Esophagus muscularis mucosa (tissue), 4 donors: ENCODE results near the gene LRFN3. TPM values are rescaled to one million over a fixed set of nuclear protein-coding genes. Genes with fewer than 3 reads are reported as not detected.
"Not testable (repeated sequence)": the region's sequence is repeated elsewhere in the genome, so short reads cannot be mapped to it uniquely, and the experiment has no call there.

Source experiments
- DNase-seq: peaks from one replicate; pipeline ENCODE4 v3.0.0-alpha.2; 2017; ENCODE audit errors: extremely low spot score
- H3K27ac ChIP-seq, 4 donors: fragments of 200-600 bp; sonication (generic); replicated peaks in 1 of 4; 1 replicate in 3 of 4; 2 replicates in 1 of 4; pipeline ENCODE4 v1.5.1; 2016 to 2019; ENCODE audit warnings: mild to moderate bottlenecking in 1 of 4
- H3K27me3 ChIP-seq, 4 donors: fragments of 200-600 bp; sonication (generic); one replicate each; pipeline versions ENCODE4 v1.5.1 to v1.6.0; 2016 to 2019
- H3K36me3 ChIP-seq, 4 donors: fragments of 200-600 bp; sonication (generic); one replicate each; pipeline ENCODE4 v1.5.1; 2016 to 2019
- H3K4me1 ChIP-seq, 4 donors: fragments of 200-600 bp; sonication (generic); one replicate each; pipeline ENCODE4 v1.5.1; 2016 to 2019
- H3K4me3 ChIP-seq, 4 donors: fragments of 200-600 bp; sonication (generic); 1 replicate in 2 of 4; 2 replicates in 2 of 4; pipeline ENCODE4 v1.5.1; 2016 to 2019; ENCODE audit warnings: mild to moderate bottlenecking in 4 of 4, moderate library complexity in 1 of 4
- H3K9me3 ChIP-seq, 4 donors: fragments of 200-600 bp; sonication (generic); 1 replicate in 3 of 4; 2 replicates in 1 of 4; pipeline ENCODE4 v1.5.1; 2016 to 2019
- EP300 ChIP-seq: sonication (generic); formaldehyde crosslinking; IDR thresholded peaks from one replicate; pipeline ENCODE4 v1.6.1; 2017; ENCODE audit warnings: antibody characterized with exemption
- POLR2A ChIP-seq: fragments of 450-650 bp; IDR thresholded peaks from one replicate; pipeline ENCODE4 v1.6.1; 2017; ENCODE audit warnings: antibody characterized with exemption, moderate library complexity, mild to moderate bottlenecking, low read depth
- POLR2AphosphoS5 ChIP-seq, 2 donors: sonication (generic); formaldehyde crosslinking; IDR thresholded peaks; one replicate each; pipeline ENCODE4 v1.6.1; 2017; ENCODE audit warnings: antibody characterized with exemption in 2 of 2
- WGBS: methylation state at CpG from one replicate; pipeline ENCODE4 v1.1.5; 2018; 5-methylcytosine and 5-hydroxymethylcytosine counted together
- intact Hi-C: fragments of 100-400 bp; cut with DNase I; formaldehyde crosslinking; loops from one replicate; pipeline ENCODE4 v1.15.1; 2023
- total RNA-seq, 4 donors: library from RNA; depleted of rRNA; stranded (reverse); fragments of >200 nt; gene quantifications; one replicate each; pipeline versions ENCODE4 v1.1.0 to v1.2.1, GENCODE V29; 2016
- TF ChIP-seq, protein P1 (sequence below), 3 experiments: fragments of 200-600 bp in 2 of 3; fragments of 450-650 bp in 1 of 3; sonication (generic) in 2 of 3; IDR thresholded peaks; one replicate each; pipeline ENCODE4 v1.5.1; 2017 to 2019; ENCODE audit warnings: antibody characterized with exemption in 3 of 3, mild to moderate bottlenecking in 2 of 3, moderate library complexity in 1 of 3

LRFN3 gene
- total RNA-seq, 4 donors from 2014 or later, result 7.5 to 22.6 (median 15.3) TPM

DNA sequence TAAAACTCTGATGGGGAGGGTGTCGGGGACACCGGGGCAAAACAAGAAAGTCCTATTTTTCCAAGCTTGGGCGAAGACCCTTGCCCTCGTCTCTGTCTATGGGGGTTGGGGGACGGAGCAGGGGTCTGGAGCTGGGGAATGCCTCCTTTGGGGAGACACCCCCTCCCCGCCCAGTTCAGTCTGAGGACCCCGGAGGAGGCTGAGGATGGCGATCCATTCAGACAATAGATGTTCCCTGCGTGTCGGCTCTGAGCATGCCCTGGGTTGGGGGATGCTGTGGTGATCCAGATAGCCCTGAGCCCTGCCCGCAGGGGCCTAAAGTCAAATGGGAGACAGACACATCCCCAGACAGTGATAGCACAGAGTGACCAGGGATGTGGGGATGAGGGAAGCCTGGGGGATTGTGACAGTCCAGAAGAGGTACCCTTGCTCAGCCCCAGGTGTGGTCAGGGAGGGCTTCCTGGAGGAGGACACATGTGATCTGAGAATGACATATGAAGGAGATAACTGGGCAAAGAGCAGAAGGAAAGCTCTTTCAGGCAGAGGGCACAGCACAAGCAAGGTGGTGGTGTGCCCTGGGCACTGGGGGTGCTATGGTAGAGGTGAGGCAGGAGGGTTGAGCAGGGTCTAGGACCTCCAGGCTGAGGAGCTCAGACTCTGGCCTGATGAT is 9.1 kb downstream of the LRFN3 start:
- no peak overlapping the region for H3K4me3 ChIP-seq
- peaks cover 13 to 46% (median 32%) of the 10 kb centered on the region in 4 donors for H3K36me3 ChIP-seq
- no peaks in the 10 kb centered on the region for H3K27me3 ChIP-seq
- peaks cover 0 to 7% (median 0%) of the 10 kb centered on the region in 4 donors for H3K4me1 ChIP-seq
- TF ChIP-seq POLR2AphosphoS5 (IDR thresholded peaks at IDR 0.05) (no peak), EP300 (no peak), POLR2A (no peak)
- TF ChIP-seq, protein P1, sequence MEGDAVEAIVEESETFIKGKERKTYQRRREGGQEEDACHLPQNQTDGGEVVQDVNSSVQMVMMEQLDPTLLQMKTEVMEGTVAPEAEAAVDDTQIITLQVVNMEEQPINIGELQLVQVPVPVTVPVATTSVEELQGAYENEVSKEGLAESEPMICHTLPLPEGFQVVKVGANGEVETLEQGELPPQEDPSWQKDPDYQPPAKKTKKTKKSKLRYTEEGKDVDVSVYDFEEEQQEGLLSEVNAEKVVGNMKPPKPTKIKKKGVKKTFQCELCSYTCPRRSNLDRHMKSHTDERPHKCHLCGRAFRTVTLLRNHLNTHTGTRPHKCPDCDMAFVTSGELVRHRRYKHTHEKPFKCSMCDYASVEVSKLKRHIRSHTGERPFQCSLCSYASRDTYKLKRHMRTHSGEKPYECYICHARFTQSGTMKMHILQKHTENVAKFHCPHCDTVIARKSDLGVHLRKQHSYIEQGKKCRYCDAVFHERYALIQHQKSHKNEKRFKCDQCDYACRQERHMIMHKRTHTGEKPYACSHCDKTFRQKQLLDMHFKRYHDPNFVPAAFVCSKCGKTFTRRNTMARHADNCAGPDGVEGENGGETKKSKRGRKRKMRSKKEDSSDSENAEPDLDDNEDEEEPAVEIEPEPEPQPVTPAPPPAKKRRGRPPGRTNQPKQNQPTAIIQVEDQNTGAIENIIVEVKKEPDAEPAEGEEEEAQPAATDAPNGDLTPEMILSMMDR (IDR thresholded peaks at IDR 0.05), result no peak
- intact Hi-C loops, result no loop called here
- H3K27ac ChIP-seq, result no peak overlapping the region
- DNase-seq, result no peak
- 88% methylated on average over 1 of the region's 11 CpGs for WGBS
- no peaks in the 10 kb centered on the region for H3K9me3 ChIP-seq

DNA sequence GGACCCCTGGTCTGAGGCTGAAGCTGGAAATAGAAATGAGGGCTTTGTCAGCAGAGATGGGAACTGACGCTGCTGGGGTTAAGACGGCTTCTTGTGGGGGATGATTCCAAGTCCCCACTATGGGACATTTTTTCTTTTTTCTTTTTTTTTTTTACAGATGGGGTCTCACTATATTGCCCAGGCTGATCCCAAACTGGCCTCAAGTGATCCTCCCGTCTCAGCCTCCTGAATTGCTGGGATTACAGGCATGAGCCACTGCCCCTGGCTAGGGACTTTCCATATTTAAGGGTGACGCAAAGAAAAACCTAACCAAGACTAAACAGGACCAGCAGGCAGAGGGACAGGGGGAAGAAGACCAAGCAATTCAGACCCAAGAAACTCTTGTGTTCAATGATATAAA is 10.0 kb downstream of the LRFN3 start:
- Histone ChIP-seq H3K27ac (no peak overlapping the region), H3K27me3 (no peaks in the 10 kb centered on the region), H3K9me3 (no peaks in the 10 kb centered on the region), H3K4me1 (peaks cover 0 to 7% (median 0%) of the 10 kb centered on the region in 4 donors), H3K36me3 (peaks cover 8 to 37% (median 27%) of the 10 kb centered on the region in 4 donors), H3K4me3 (no peak overlapping the region)
- TF ChIP-seq, protein P1 (IDR thresholded peaks at IDR 0.05), result no peak
- TF ChIP-seq POLR2A, result no peak
- DNase-seq, result no peak
- intact Hi-C loops, result no loop called here
- WGBS, result 64% methylated on average over 4 of the region's 4 CpGs

DNA sequence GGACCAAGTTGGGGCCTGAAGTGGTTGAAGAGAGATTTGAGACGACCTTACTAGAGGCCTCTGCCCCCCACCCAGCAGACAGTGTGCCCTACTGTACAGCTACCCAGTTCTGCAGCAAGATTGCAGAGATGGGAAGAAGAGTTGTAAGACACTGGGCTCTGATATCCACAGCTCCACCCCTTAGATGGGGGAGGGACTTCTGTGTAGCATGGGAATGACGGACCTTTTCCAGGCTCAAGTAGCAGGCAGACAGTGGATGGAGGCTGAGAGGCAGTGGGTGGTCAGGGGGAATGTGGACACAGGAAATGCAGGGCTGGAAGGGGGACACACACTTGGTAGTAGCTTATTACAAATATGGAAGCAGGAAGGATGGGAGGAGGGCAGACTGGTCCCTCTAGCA is 13.0 kb downstream of the LRFN3 start:
- no peak overlapping the region for H3K4me3 ChIP-seq
- intact Hi-C loops, result no loop called here
- peaks cover 5 to 12% (median 11%) of the 10 kb centered on the region in 4 donors for H3K36me3 ChIP-seq
- 27% methylated on average over 2 of the region's 2 CpGs for WGBS
- TF ChIP-seq, protein P1 (IDR thresholded peaks at IDR 0.05), result no peak
- TF ChIP-seq EP300 (no peak), POLR2AphosphoS5 (IDR thresholded peaks at IDR 0.05) (no peak), POLR2A (no peak)
- H3K4me1 ChIP-seq, result peaks cover 0 to 7% (median 0%) of the 10 kb centered on the region in 4 donors
- no peaks in the 10 kb centered on the region for H3K9me3 ChIP-seq
- DNase-seq, result no peak
- no peak overlapping the region for H3K27ac ChIP-seq
- peaks cover 0 to 14% (median 0%) of the 10 kb centered on the region in 4 donors for H3K27me3 ChIP-seq

DNA sequence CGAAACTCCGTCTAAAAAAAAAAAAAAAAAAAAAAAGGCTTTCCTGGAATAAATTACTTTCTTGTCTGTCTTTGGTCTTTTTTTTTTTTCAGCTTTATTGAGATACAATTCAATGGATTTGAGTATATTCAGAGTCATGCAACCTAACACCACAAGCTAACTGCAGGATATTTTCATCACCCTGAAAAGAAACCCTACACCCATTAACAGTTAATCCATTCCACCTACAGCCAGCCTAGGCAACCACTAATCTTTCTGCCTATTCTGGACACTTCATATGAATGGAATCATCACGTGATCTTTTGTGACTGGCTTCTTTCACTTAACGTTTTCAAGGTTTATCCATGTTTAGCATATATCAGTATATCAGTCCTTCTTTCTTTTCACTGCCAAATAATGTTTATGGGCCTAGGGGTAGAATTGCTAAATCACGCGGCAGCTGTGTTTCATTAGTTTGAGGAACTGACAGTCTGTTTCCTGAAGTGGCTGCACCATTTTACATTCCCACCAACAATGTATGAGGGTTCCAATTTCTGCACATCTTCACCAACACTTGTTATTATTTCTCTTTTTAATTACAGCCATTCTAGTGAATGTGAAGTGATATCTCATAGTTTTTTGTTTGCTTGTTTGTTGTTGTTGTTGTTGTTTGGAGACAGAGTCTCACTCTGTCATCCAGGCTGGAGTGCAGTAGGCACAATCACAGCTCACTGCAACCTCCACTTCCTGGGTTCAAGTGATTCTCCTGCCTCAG is 19.9 kb downstream of the LRFN3 start:
- peaks cover 0 to 62% (median 22%) of the 10 kb centered on the region in 4 donors for H3K27me3 ChIP-seq
- intact Hi-C loops, result no loop called here
- no peak overlapping the region for H3K27ac ChIP-seq
- H3K4me3 ChIP-seq, result no peak overlapping the region
- no peaks in the 10 kb centered on the region for H3K9me3 ChIP-seq
- WGBS, result 64% methylated on average over 6 of the region's 6 CpGs
- DNase-seq, result no peak
- TF ChIP-seq, protein P1 (IDR thresholded peaks at IDR 0.05), result no peak
- no peak for TF ChIP-seq EP300
- TF ChIP-seq POLR2AphosphoS5 (IDR thresholded peaks at IDR 0.05), result no peak
- TF ChIP-seq POLR2A, result no peak
- no peaks in the 10 kb centered on the region for H3K36me3 ChIP-seq
- peaks cover 5 to 13% (median 12%) of the 10 kb centered on the region in 4 donors for H3K4me1 ChIP-seq

DNA sequence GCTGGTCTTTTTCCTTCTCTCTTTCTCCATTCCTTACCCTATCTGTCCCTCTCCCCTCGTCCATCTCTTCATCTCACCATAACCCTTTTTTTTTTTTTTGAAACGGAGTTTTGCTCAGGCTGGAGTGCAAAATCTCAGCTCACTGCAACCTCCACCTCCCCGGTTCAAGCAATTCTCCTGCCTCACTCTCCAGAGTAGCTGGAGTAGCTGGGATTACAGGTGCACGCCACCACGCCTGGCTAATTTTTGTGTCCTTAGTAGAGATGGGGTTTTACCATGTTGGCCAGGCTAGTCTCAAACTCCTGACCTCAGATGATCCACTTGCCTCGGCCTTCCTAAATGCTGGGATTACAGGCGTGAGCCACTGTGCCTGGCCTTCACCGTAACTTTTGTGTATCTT is 21.2 kb downstream of the LRFN3 start:
- H3K9me3 ChIP-seq, H3K4me3 ChIP-seq, DNase-seq, H3K27ac ChIP-seq, H3K36me3 ChIP-seq, intact Hi-C loops: not testable (repeated sequence)
- Histone ChIP-seq H3K27me3 (peaks cover 0 to 73% (median 27%) of the 10 kb centered on the region in 4 donors), H3K4me1 (peaks cover 5 to 13% (median 12%) of the 10 kb centered on the region in 4 donors)
- 83% methylated on average over 8 of the region's 8 CpGs for WGBS
